GM23338 (cell line): ENCODE measurements around the gene PPP1R37. TPM values are rescaled to one million over a fixed set of nuclear protein-coding genes. Genes with fewer than 3 reads are reported as not detected.

ENCODE experiments used
- ATAC-seq: fragments of 200-7000 bp; cut with Tn5 transposase; 3 replicates; pipeline ENCODE4 v1.9.1; 2020
- DNase-seq: peaks from one replicate; pipeline ENCODE4 v3.0.0-alpha.2; 2015; ENCODE audit warnings: low spot score
- H2AFZ ChIP-seq: fragments of 200-600 bp; sonication (generic); 2 replicates; pipeline ENCODE4 v1.8.0; 2016; ENCODE audit warnings: antibody characterized with exemption, mild to moderate bottlenecking, moderate library complexity
- H3F3A ChIP-seq: fragments of 200-600 bp; sonication (generic); replicated peaks from 2 replicates; pipeline ENCODE4 v1.8.0; 2017; ENCODE audit warnings: antibody characterized with exemption, mixed run types, low read depth
- H3K27ac ChIP-seq: fragments of 200-600 bp; sonication (generic); 2 replicates; pipeline ENCODE4 v1.6.1; 2016; ENCODE audit warnings: low read depth
- H3K27me3 ChIP-seq: fragments of 200-600 bp; sonication (generic); 2 replicates; pipeline ENCODE4 v1.8.0; 2016; ENCODE audit warnings: mild to moderate bottlenecking, mixed run types, moderate library complexity; ENCODE audit not compliant: insufficient read depth
- H3K36me3 ChIP-seq: fragments of 200-600 bp; sonication (generic); 2 replicates; pipeline ENCODE4 v1.8.0; 2016; ENCODE audit warnings: mild to moderate bottlenecking; ENCODE audit not compliant: insufficient read depth
- H3K4me1 ChIP-seq: fragments of 200-600 bp; sonication (generic); 2 replicates; pipeline ENCODE4 v1.8.0; 2016; ENCODE audit warnings: mild to moderate bottlenecking, moderate library complexity; ENCODE audit not compliant: insufficient read depth
- H3K4me2 ChIP-seq: fragments of 200-600 bp; sonication (generic); 2 replicates; pipeline ENCODE4 v1.7.1; 2017; ENCODE audit warnings: mixed run types
- H3K4me3 ChIP-seq: fragments of 200-600 bp; sonication (generic); 2 replicates; pipeline ENCODE4 v1.6.1; 2016; ENCODE audit warnings: mixed run types
- H3K79me2 ChIP-seq: fragments of 200-600 bp; sonication (generic); replicated peaks from 2 replicates; pipeline ENCODE4 v1.8.0; 2017; ENCODE audit warnings: mild to moderate bottlenecking; ENCODE audit not compliant: insufficient read depth
- H3K9me2 ChIP-seq: fragments of 200-600 bp; sonication (generic); 2 replicates; pipeline ENCODE4 v1.8.0; 2017; ENCODE audit not compliant: insufficient read depth
- H4K20me1 ChIP-seq: fragments of 200-600 bp; sonication (generic); replicated peaks from 2 replicates; pipeline ENCODE4 v1.8.0; 2017; ENCODE audit warnings: mild to moderate bottlenecking; ENCODE audit not compliant: insufficient read depth
- H3K27ac Mint-ChIP-seq: 2 replicates; pipeline ENCODE4 v1.8.0; 2020; ENCODE audit warnings: inconsistent platforms, mild to moderate bottlenecking, moderate library complexity, mixed read lengths
- H3K27me3 Mint-ChIP-seq: 3 replicates; pipeline ENCODE4 v1.8.0; 2022; ENCODE audit warnings: low read depth, mild to moderate bottlenecking, moderate library complexity, mixed read lengths, inconsistent platforms; ENCODE audit not compliant: insufficient read depth, poor library complexity
- H3K36me3 Mint-ChIP-seq: 3 replicates; pipeline ENCODE4 v1.8.0; 2021; ENCODE audit warnings: low read depth, mild to moderate bottlenecking, inconsistent platforms, moderate library complexity, mixed read lengths
- H3K4me1 Mint-ChIP-seq: 3 replicates; pipeline ENCODE4 v1.8.0; 2020; ENCODE audit warnings: mild to moderate bottlenecking, inconsistent platforms, mixed read lengths
- H3K4me3 Mint-ChIP-seq: 3 replicates; pipeline ENCODE4 v1.8.0; 2021; ENCODE audit warnings: moderate library complexity, mild to moderate bottlenecking, inconsistent platforms, mixed read lengths
- H3K9me3 Mint-ChIP-seq: 3 replicates; pipeline ENCODE4 v1.8.0; 2020; ENCODE audit warnings: moderate library complexity, mild to moderate bottlenecking, inconsistent platforms, mixed read lengths
- CTCF ChIP-seq, 2 experiments: fragments of 200-600 bp in 1 of 2; sonication (generic) in 1 of 2; conservative IDR thresholded peaks; 2 replicates each; pipeline versions ENCODE4 v1.5.1 to v1.6.1; 2016 to 2017; ENCODE audit warnings: antibody characterized with exemption in 2 of 2, low read depth in 2 of 2, mild to moderate bottlenecking in 2 of 2, moderate library complexity in 1 of 2
- NANOG ChIP-seq: IDR thresholded peaks from 2 replicates; pipeline ENCODE4 v1.6.1; 2016; ENCODE audit warnings: antibody characterized with exemption, borderline replicate concordance
- STAT1 ChIP-seq: IDR thresholded peaks from one replicate; pipeline ENCODE4 v1.6.1; 2016; ENCODE audit warnings: antibody characterized with exemption; ENCODE audit not compliant: unreplicated experiment
- ZNF331 ChIP-seq: fragments of 250-450 bp; sonication (Bioruptor Pico); IDR thresholded peaks from 2 replicates; pipeline ENCODE4 v1.5.0; 2020; ENCODE audit warnings: low read depth, mild to moderate bottlenecking, moderate library complexity
- ZNF462 ChIP-seq: fragments of 250-450 bp; sonication (Bioruptor Pico); IDR thresholded peaks from 2 replicates; pipeline ENCODE4 v1.5.0; 2020; ENCODE audit warnings: mild to moderate bottlenecking, moderate library complexity
- polyA plus RNA-seq: library from polyadenylated mRNA; unstranded; fragments of >200 nt; fragmentation: Nextera tagmentation; extraction: Ambion mirVana; gene quantifications from 2 replicates; pipeline ENCODE4 v1.2.1, GENCODE V29; 2016
- total RNA-seq: library from RNA; depleted of rRNA; stranded (reverse); fragments of >200 nt; shearing (Covaris generic); gene quantifications from 2 replicates; pipeline ENCODE4 v1.2.3, GENCODE V29; 2014
- TF ChIP-seq, protein P1 (sequence below): IDR thresholded peaks from one replicate; pipeline ENCODE4 v1.6.1; 2018; ENCODE audit warnings: antibody characterized with exemption; ENCODE audit not compliant: unreplicated experiment
- TF ChIP-seq, protein P2 (sequence below): IDR thresholded peaks from 2 replicates; pipeline ENCODE4 v1.6.1; 2016; ENCODE audit warnings: antibody characterized with exemption

Gene PPP1R37
- total and polyA plus RNA-seq, 2 experiments from 2014 or later: 6.9 to 47.2 TPM

GRCh38 chr19:45168767-45169351 is 75.9 kb downstream of the PPP1R37 start (continued):
- TF ChIP-seq, protein P1, sequence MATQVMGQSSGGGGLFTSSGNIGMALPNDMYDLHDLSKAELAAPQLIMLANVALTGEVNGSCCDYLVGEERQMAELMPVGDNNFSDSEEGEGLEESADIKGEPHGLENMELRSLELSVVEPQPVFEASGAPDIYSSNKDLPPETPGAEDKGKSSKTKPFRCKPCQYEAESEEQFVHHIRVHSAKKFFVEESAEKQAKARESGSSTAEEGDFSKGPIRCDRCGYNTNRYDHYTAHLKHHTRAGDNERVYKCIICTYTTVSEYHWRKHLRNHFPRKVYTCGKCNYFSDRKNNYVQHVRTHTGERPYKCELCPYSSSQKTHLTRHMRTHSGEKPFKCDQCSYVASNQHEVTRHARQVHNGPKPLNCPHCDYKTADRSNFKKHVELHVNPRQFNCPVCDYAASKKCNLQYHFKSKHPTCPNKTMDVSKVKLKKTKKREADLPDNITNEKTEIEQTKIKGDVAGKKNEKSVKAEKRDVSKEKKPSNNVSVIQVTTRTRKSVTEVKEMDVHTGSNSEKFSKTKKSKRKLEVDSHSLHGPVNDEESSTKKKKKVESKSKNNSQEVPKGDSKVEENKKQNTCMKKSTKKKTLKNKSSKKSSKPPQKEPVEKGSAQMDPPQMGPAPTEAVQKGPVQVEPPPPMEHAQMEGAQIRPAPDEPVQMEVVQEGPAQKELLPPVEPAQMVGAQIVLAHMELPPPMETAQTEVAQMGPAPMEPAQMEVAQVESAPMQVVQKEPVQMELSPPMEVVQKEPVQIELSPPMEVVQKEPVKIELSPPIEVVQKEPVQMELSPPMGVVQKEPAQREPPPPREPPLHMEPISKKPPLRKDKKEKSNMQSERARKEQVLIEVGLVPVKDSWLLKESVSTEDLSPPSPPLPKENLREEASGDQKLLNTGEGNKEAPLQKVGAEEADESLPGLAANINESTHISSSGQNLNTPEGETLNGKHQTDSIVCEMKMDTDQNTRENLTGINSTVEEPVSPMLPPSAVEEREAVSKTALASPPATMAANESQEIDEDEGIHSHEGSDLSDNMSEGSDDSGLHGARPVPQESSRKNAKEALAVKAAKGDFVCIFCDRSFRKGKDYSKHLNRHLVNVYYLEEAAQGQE: no peak
- TF ChIP-seq, protein P2, sequence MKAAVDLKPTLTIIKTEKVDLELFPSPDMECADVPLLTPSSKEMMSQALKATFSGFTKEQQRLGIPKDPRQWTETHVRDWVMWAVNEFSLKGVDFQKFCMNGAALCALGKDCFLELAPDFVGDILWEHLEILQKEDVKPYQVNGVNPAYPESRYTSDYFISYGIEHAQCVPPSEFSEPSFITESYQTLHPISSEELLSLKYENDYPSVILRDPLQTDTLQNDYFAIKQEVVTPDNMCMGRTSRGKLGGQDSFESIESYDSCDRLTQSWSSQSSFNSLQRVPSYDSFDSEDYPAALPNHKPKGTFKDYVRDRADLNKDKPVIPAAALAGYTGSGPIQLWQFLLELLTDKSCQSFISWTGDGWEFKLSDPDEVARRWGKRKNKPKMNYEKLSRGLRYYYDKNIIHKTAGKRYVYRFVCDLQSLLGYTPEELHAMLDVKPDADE: no peak

DNA sequence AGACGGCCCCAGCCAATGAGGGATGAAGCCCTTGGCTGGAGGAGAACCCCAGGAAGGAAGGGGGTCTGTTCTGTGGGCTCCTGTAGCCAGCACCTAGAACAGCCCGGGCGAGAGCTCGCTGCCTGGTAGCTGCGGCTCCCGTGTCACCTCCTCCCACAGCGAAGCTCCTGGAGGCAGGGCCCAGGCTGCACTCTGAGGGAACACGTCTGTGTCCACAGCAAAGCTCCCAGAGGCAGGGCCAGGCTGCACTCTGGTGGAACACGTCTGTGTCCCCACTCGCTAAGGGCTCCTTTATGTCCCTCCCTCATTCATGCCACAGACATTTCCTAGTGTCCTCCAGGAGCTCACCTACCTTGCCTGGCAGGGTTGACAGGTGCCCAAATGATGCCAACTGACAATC is 76.6 kb downstream of the PPP1R37 start:
- Mint-ChIP-seq H3K4me3 (no peak overlapping the region), H3K27ac (no peak overlapping the region), H3K4me1 (peaks cover 6% of the 10 kb centered on the region), H3K36me3 (no peaks in the 10 kb centered on the region; the same call in 2 of the 3 replicates), H3K9me3 (no peaks in the 10 kb centered on the region), H3K27me3 (peaks cover 14% of the 10 kb centered on the region)
- Histone ChIP-seq H3K79me2 (no peaks in the 10 kb centered on the region; the same call in 1 of the 2 replicates), H3K4me2 (no peak overlapping the region), H3K9me2 (no peaks in the 10 kb centered on the region), H3K4me3 (no peak overlapping the region), H3K4me1 (0 out of 2 replicates have a peak, but pooled peaks cover 4% of the 10 kb centered on the region), H3K27me3 (no peaks in the 10 kb centered on the region), H3F3A (no peaks in the 10 kb centered on the region; the same call in 1 of the 2 replicates), H3K36me3 (no peaks in the 10 kb centered on the region), H3K27ac (no peak overlapping the region), H4K20me1 (no peaks in the 10 kb centered on the region; the same call in 1 of the 2 replicates), H2AFZ (no peak overlapping the region)
- DNase-seq: no peak
- no peak for ATAC-seq
- TF ChIP-seq ZNF331 (CRISPR knock-in tag): no peak
- no peak for TF ChIP-seq NANOG
- TF ChIP-seq STAT1: no peak
- no peak for TF ChIP-seq ZNF462 (CRISPR knock-in tag)
- no peak for TF ChIP-seq CTCF (conservative IDR thresholded peaks at IDR 0.05; ENCODE audit: low read depth in 2 of 2)
- TF ChIP-seq, protein P1: no peak
